ENCODE measurements around the gene KLF1. TPM values are rescaled to one million over a fixed set of nuclear protein-coding genes. Genes with fewer than 3 reads are reported as not detected.

Gene KLF1
- total RNA-seq, 1 experiment from 2014 or later, result not detected

GRCh38 chr19:12867120-12868099 lies 19.6 kb downstream of the KLF1 start:
- Histone ChIP-seq H3K9me2 (ENCODE audit: insufficient read depth) (no peaks in the 10 kb centered on the region), H2AFZ (ENCODE audit: low read depth, low read length, poor library complexity, severe bottlenecking) (no peak overlapping the region), H3K27me3 (ENCODE audit: insufficient read depth, low read length) (no peaks in the 10 kb centered on the region), H4K20me1 (ENCODE audit: insufficient read depth) (no peaks in the 10 kb centered on the region), H3K36me3 (ENCODE audit: control insufficient read depth in 1 of 2, insufficient read depth in 2 of 2, low read length in 2 of 2) (peaks cover 0 to 8% of the 10 kb centered on the region in 2 experiments; a peak in 1 of 4 replicates), H3K4me3 (replicated peaks in 1 of 2; ENCODE audit: low read depth in 1 of 2, low read length in 2 of 2) (no peak overlapping the region), H3K4me2 (ENCODE audit: low read length) (no peak overlapping the region), H3K79me2 (ENCODE audit: insufficient read depth, low read length) (no peaks in the 10 kb centered on the region), H3K27ac (ENCODE audit: low read depth, low read length) (no peak overlapping the region), H3K9ac (ENCODE audit: low read length) (no peak overlapping the region), H3K9me3 (ENCODE audit: control insufficient read depth in 1 of 2, insufficient read depth in 1 of 2, low read depth in 1 of 2, low read length in 2 of 2) (no peaks in the 10 kb centered on the region), H3K4me1 (ENCODE audit: control insufficient read depth in 1 of 2, insufficient read depth in 2 of 2, low read length in 2 of 2) (peaks cover 0 to 6% of the 10 kb centered on the region in 2 experiments; a peak in 2 of 4 replicates)
- ATAC-seq (no peak), DNase-seq (ENCODE audit: low read depth, low spot score) (no peak)
- BruUV-seq (replicated peaks), result no TSS peak
- ChIA-PET CTCF (no interaction called here), RAD21 (ENCODE audit: low non-redundant PET in 1 of 2, low total read pairs in 2 of 2, uncharacterized antibody in 2 of 2, unreplicated experiment in 2 of 2) (no interaction called here), POLR2A (no interaction called here)
- TF ChIP-seq REST (IDR thresholded peaks at IDR 0.05; ENCODE audit: low read depth) (no peak), EGR1 (IDR thresholded peaks at IDR 0.05; ENCODE audit: low read depth) (no peak), ELF1 (IDR thresholded peaks at IDR 0.05; ENCODE audit: borderline replicate concordance, low read depth) (no peak), CEBPB (IDR thresholded peaks at IDR 0.05; ENCODE audit: low read depth) (no peak), SP1 (IDR thresholded peaks at IDR 0.05; ENCODE audit: low read depth) (no peak), ATF3 (IDR thresholded peaks at IDR 0.05) (no peak), CTCF (IDR thresholded peaks at IDR 0.05 in 2 of 3, conservative IDR thresholded peaks at IDR 0.05 in 1 of 3; ENCODE audit: borderline replicate concordance in 1 of 3, insufficient read depth in 1 of 3, low read depth in 2 of 3, low read length in 2 of 3) (no peak), POLR2AphosphoS5 (IDR thresholded peaks at IDR 0.05; ENCODE audit: low read depth, low read length) (no peak), EZH2phosphoT487 (IDR thresholded peaks at IDR 0.05; ENCODE audit: borderline replicate concordance) (no peak), JUND (IDR thresholded peaks at IDR 0.05) (no peak), ZNF274 (IDR thresholded peaks at IDR 0.05; ENCODE audit: low read depth, low read length) (no peak), SIN3A (IDR thresholded peaks at IDR 0.05; ENCODE audit: low read depth) (no peak), ZBTB33 (IDR thresholded peaks at IDR 0.05; ENCODE audit: extremely low read depth, insufficient replicate concordance, low read length) (no peak), MAX (IDR thresholded peaks at IDR 0.05) (no peak), ZFX (IDR thresholded peaks at IDR 0.05) (no peak)
- intact Hi-C loops (cut with micrococcal nuclease), result no loop called here
